Liver (tissue), 9 donors: ENCODE measurements around the gene TMEM165. TPM values are rescaled to one million over a fixed set of nuclear protein-coding genes. Genes with fewer than 3 reads are reported as not detected.

Experiments used
- DNase-seq: peaks from one replicate; pipeline ENCODE4 v3.0.0-alpha.2; 2017; ENCODE audit warnings: low spot score
- H3K27ac ChIP-seq, 2 donors: one replicate each; pipeline ENCODE4 v1.7.0; 2013; ENCODE audit warnings: inconsistent platforms in 2 of 2, low read length in 2 of 2, control low read depth in 1 of 2, low read depth in 1 of 2, mild to moderate bottlenecking in 1 of 2
- H3K27me3 ChIP-seq, 4 donors: one replicate each; pipeline versions ENCODE4 v1.6.1 to v1.7.0; 2013; ENCODE audit warnings: low read length in 3 of 4, inconsistent platforms in 1 of 4, mild to moderate bottlenecking in 1 of 4, moderate library complexity in 1 of 4; ENCODE audit not compliant: control insufficient read depth in 4 of 4, insufficient read depth in 4 of 4
- H3K36me3 ChIP-seq, 4 donors: one replicate each; pipeline versions ENCODE4 v1.6.1 to v1.7.0; 2013; ENCODE audit warnings: low read length in 3 of 4, mild to moderate bottlenecking in 3 of 4, low read depth in 1 of 4, moderate library complexity in 1 of 4; ENCODE audit not compliant: control insufficient read depth in 4 of 4, insufficient read depth in 3 of 4
- H3K4me1 ChIP-seq, 4 donors: one replicate each; pipeline versions ENCODE4 v1.6.1 to v1.7.0; 2013; ENCODE audit warnings: low read length in 3 of 4, mild to moderate bottlenecking in 3 of 4, moderate library complexity in 1 of 4; ENCODE audit not compliant: control insufficient read depth in 4 of 4, insufficient read depth in 4 of 4
- H3K4me3 ChIP-seq, 3 donors: one replicate each; pipeline versions ENCODE4 v1.6.1 to v1.7.0; 2013; ENCODE audit warnings: low read length in 3 of 3, control low read depth in 1 of 3, low read depth in 1 of 3, mild to moderate bottlenecking in 1 of 3
- H3K9ac ChIP-seq, 2 donors: one replicate each; pipeline ENCODE4 v1.7.0; 2013; ENCODE audit warnings: low read length in 2 of 2, mild to moderate bottlenecking in 2 of 2, moderate library complexity in 2 of 2, control low read depth in 1 of 2, low read depth in 1 of 2
- H3K9me3 ChIP-seq, 4 donors: one replicate each; pipeline versions ENCODE4 v1.6.1 to v1.7.0; 2013; ENCODE audit warnings: low read length in 3 of 4; ENCODE audit not compliant: control insufficient read depth in 4 of 4
- ATF3 ChIP-seq: IDR thresholded peaks from 2 replicates; pipeline ENCODE4 v1.6.1; 2016; ENCODE audit warnings: antibody characterized with exemption
- EGR1 ChIP-seq, 2 donors: IDR thresholded peaks; 2 replicates each; pipeline ENCODE4 v1.6.1; 2016 to 2018; ENCODE audit warnings: antibody characterized with exemption in 2 of 2, low read depth in 2 of 2
- FOXA1 ChIP-seq: IDR thresholded peaks from 2 replicates; pipeline ENCODE4 v1.6.1; 2016; ENCODE audit warnings: antibody characterized with exemption
- HNF4A ChIP-seq, 2 donors: conservative IDR thresholded peaks; 2 replicates each; pipeline ENCODE4 v1.6.1; 2016; ENCODE audit warnings: antibody characterized with exemption in 2 of 2, mild to moderate bottlenecking in 2 of 2
- RAD21 ChIP-seq, 2 donors: IDR thresholded peaks; 2 replicates each; pipeline ENCODE4 v1.6.1; 2016; ENCODE audit warnings: antibody characterized with exemption in 2 of 2, mild to moderate bottlenecking in 2 of 2
- RXRA ChIP-seq, 2 donors: IDR thresholded peaks; 2 replicates each; pipeline ENCODE4 v1.6.1; 2017 to 2018; ENCODE audit warnings: antibody characterized with exemption in 2 of 2, mild to moderate bottlenecking in 1 of 2
- SP1 ChIP-seq: IDR thresholded peaks from 2 replicates; pipeline ENCODE4 v1.6.1; 2018; ENCODE audit warnings: antibody characterized with exemption, mild to moderate bottlenecking
- TAF1 ChIP-seq: conservative IDR thresholded peaks from 2 replicates; pipeline ENCODE4 v1.6.1; 2016; ENCODE audit warnings: antibody characterized with exemption, mild to moderate bottlenecking
- WGBS: extraction: QIAGEN DNeasy Blood & Tissue Kit; methylation state at CpG from one replicate; pipeline ENCODE4 v1.1.7; 2013; 5-methylcytosine and 5-hydroxymethylcytosine counted together
- polyA plus RNA-seq, 2 donors: library from polyadenylated mRNA; stranded (reverse) in 1 of 2; unstranded in 1 of 2; fragments of 200-250 nt in 1 of 2; fragments of >200 nt in 1 of 2; fragmentation: Nextera tagmentation in 1 of 2; extraction: Ambion mirVana in 1 of 2; gene quantifications; one replicate each; pipeline versions ENCODE4 v1.2.1 to v1.2.3, GENCODE V29; 2013 to 2015
- total RNA-seq, 2 donors: library from RNA; depleted of rRNA; stranded (reverse); fragments of >200 nt; gene quantifications; one replicate each; pipeline ENCODE4 v1.2.3, GENCODE V29; 2014
- TF ChIP-seq, protein P1 (sequence below): fragments of 150-350 bp; IDR thresholded peaks from 2 replicates; pipeline ENCODE4 v1.5.1; 2017; ENCODE audit warnings: improper control_type of control experiment, low read depth, low read length; ENCODE audit not compliant: missing input control
- TF ChIP-seq, protein P2 (sequence below): IDR thresholded peaks from 2 replicates; pipeline ENCODE4 v1.6.1; 2016; ENCODE audit warnings: antibody characterized with exemption
- donor health status: healthy.
- donor health status: healthy.
- donor health status: healthy.
- donor health status: healthy.
- donor health status: healthy.

Gene TMEM165
- total and polyA plus RNA-seq, 4 donors = 16.4 to 42.1 (median 29.1) TPM

DNA sequence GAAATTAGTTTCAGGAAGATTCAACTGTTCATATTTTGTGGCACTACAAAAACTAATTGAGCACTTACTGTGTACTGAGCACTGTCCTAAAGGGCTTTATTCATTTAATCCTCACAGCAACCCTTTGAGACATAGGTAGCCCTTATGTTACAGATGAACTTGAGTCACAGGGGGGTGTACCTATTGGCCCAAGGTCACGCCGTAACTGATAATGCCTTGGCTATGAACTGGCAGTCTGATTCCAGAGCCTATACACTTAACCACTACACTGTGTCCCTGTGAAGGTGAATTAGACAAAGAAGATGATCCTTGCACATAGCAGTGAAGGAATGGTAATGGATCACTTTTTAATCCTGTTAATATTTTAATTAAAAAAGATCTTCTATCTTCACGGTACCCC lies 12.0 kb downstream of the TMEM165 start:
- Histone ChIP-seq H3K27ac (no peak overlapping the region), H3K4me3 (no peak overlapping the region), H3K36me3 (peaks cover 0 to 10% (median 3%) of the 10 kb centered on the region in 4 donors), H3K9me3 (no peaks in the 10 kb centered on the region), H3K27me3 (no peaks in the 10 kb centered on the region), H3K4me1 (no peaks in the 10 kb centered on the region), H3K9ac (no peak overlapping the region)
- 95% methylated on average over 3 of the region's 3 CpGs for WGBS
- DNase-seq = no peak
- TF ChIP-seq, protein P1, sequence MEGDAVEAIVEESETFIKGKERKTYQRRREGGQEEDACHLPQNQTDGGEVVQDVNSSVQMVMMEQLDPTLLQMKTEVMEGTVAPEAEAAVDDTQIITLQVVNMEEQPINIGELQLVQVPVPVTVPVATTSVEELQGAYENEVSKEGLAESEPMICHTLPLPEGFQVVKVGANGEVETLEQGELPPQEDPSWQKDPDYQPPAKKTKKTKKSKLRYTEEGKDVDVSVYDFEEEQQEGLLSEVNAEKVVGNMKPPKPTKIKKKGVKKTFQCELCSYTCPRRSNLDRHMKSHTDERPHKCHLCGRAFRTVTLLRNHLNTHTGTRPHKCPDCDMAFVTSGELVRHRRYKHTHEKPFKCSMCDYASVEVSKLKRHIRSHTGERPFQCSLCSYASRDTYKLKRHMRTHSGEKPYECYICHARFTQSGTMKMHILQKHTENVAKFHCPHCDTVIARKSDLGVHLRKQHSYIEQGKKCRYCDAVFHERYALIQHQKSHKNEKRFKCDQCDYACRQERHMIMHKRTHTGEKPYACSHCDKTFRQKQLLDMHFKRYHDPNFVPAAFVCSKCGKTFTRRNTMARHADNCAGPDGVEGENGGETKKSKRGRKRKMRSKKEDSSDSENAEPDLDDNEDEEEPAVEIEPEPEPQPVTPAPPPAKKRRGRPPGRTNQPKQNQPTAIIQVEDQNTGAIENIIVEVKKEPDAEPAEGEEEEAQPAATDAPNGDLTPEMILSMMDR = no peak
- TF ChIP-seq FOXA1 = no peak
- TF ChIP-seq, protein P2, sequence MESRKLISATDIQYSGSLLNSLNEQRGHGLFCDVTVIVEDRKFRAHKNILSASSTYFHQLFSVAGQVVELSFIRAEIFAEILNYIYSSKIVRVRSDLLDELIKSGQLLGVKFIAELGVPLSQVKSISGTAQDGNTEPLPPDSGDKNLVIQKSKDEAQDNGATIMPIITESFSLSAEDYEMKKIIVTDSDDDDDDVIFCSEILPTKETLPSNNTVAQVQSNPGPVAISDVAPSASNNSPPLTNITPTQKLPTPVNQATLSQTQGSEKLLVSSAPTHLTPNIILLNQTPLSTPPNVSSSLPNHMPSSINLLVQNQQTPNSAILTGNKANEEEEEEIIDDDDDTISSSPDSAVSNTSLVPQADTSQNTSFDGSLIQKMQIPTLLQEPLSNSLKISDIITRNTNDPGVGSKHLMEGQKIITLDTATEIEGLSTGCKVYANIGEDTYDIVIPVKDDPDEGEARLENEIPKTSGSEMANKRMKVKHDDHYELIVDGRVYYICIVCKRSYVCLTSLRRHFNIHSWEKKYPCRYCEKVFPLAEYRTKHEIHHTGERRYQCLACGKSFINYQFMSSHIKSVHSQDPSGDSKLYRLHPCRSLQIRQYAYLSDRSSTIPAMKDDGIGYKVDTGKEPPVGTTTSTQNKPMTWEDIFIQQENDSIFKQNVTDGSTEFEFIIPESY = no peak
- TF ChIP-seq HNF4A (conservative IDR thresholded peaks at IDR 0.05) = no peak
- TF ChIP-seq ATF3 = no peak
- TF ChIP-seq SP1 = no peak
- no peak for TF ChIP-seq RAD21 (IDR thresholded peaks at IDR 0.05)
- no peak for TF ChIP-seq RXRA (IDR thresholded peaks at IDR 0.05)
- no peak for TF ChIP-seq EGR1 (IDR thresholded peaks at IDR 0.05; ENCODE audit: low read depth in 2 of 2)
- no peak for TF ChIP-seq TAF1

DNA sequence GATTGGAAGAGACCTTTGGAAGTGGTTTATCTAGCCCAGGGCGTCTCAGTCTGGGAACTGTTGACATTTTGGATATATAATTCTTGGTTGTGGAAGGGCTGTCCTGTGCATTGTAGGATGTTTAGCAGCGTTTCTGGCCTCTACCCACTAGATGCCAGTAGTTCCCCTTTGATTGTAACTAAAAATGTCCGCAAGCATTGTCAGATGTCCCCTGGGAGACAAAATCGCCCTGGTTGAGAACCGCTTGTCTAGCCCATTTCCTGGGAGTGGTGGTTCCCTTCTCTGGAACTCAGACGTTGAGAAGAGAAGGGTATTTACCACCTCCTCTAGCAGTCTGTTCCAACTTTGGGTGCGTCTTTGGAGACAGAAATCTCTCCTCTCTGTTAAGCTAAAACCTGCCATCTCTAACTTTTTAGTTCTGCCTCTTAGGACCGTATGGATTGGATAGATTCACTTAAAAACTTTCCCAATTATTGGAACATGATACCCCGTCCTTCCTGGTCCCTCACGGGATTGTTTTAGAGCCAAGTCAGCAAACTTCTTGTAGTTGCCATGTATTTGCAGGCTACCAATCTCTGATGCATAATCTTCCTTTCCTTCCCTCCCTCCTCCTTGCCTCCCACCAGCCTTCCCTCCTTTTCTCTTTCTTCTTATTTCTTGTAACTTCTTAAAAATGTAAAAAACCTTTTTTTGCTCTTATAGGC lies 13.9 kb downstream of the TMEM165 start:
- Histone ChIP-seq H3K27me3 (no peaks in the 10 kb centered on the region), H3K36me3 (peaks cover 0 to 7% (median 2%) of the 10 kb centered on the region in 4 donors), H3K4me1 (no peaks in the 10 kb centered on the region), H3K4me3 (no peak overlapping the region), H3K27ac (no peak overlapping the region), H3K9me3 (no peaks in the 10 kb centered on the region), H3K9ac (no peak overlapping the region)
- 73% methylated on average over 10 of the region's 10 CpGs for WGBS
- DNase-seq = no peak
- no peak for TF ChIP-seq SP1
- TF ChIP-seq, protein P2 = no peak
- peak; percentile 28 to 50 for TF ChIP-seq RAD21 (IDR thresholded peaks at IDR 0.05)
- no peak for TF ChIP-seq HNF4A (conservative IDR thresholded peaks at IDR 0.05)
